ENCODE data around the gene MAST4.

The MAST4 gene

GRCh38 chr5:66702426-66702825, 106.2 kb downstream of the MAST4 start:
- no peak for DNase-seq

GRCh38 chr5:66704790-66705425, 108.7 kb downstream of the MAST4 start:
- no peak for DNase-seq

GRCh38 chr5:66708368-66708767, 112.2 kb downstream of the MAST4 start:
- DNase-seq, result no peak

- no peak for DNase-seq
Measured at GRCh38 chr5:66710557-66711088, 114.4 kb downstream of the MAST4 start.

GRCh38 chr5:66713998-66714397, 117.8 kb downstream of the MAST4 start:
- DNase-seq, result no peak

GRCh38 chr5:66717455-66718373, 121.5 kb downstream of the MAST4 start:
- DNase-seq, result no peak

GRCh38 chr5:66718374-66719002, 122.3 kb downstream of the MAST4 start:
- no peak for DNase-seq

GRCh38 chr5:66720780-66721179, 124.6 kb downstream of the MAST4 start:
- no peak for DNase-seq

GRCh38 chr5:66722686-66723085, 126.5 kb downstream of the MAST4 start:
- no peak for DNase-seq

GRCh38 chr5:66724349-66725139, 128.4 kb downstream of the MAST4 start:
- DNase-seq, result no peak

- DNase-seq, result no peak
Measured at GRCh38 chr5:66727630-66728029, 131.4 kb downstream of the MAST4 start.

- DNase-seq, result no peak
Measured at GRCh38 chr5:66728049-66728448, 131.9 kb downstream of the MAST4 start.

GRCh38 chr5:66737096-66737495, 140.9 kb downstream of the MAST4 start:
- no peak for DNase-seq

GRCh38 chr5:66738136-66738535, 141.9 kb downstream of the MAST4 start:
- DNase-seq, result no peak

GRCh38 chr5:66739021-66739420, 142.8 kb downstream of the MAST4 start:
- DNase-seq, result no peak

- no peak for DNase-seq
Measured at GRCh38 chr5:66739951-66740350, 143.8 kb downstream of the MAST4 start.

GRCh38 chr5:66741394-66741793, 145.2 kb downstream of the MAST4 start:
- DNase-seq, result no peak

GRCh38 chr5:66742083-66742895, 146.1 kb downstream of the MAST4 start:
- DNase-seq, result no peak

GRCh38 chr5:66742896-66743247, 146.7 kb downstream of the MAST4 start:
- no peak for DNase-seq

GRCh38 chr5:66743344-66743743, 147.2 kb downstream of the MAST4 start:
- DNase-seq, result no peak

- DNase-seq, result no peak
Measured at GRCh38 chr5:66744040-66744439, 147.8 kb downstream of the MAST4 start.

GRCh38 chr5:66745297-66745696, 149.1 kb downstream of the MAST4 start:
- DNase-seq, result no peak

All from CD4-positive, alpha-beta T cell treated with Interleukin-17A for 1 hour (primary cell).